Mesenteric fat pad (tissue), 1 donor: ENCODE data around the gene ZNF474. TPM values are rescaled to one million over a fixed set of nuclear protein-coding genes. Genes with fewer than 3 reads are reported as not detected.

Experiments used
- DNase-seq: peaks from one replicate; pipeline ENCODE4 v3.0.0-alpha.2; 2020; ENCODE audit warnings: low spot score
- total RNA-seq: library from RNA; stranded (reverse); fragmentation: NEBNext Ultra II Directional; extraction: Animal tissue kit (Norgen Biotek cat#: 25700); gene quantifications from one replicate; pipeline ENCODE4 v1.2.1, GENCODE V29; 2021
- donor health status: DM: yes; HTN: yes; CAD: no.

Gene ZNF474
- total RNA-seq, 1 donor from 2014 or later = 0.26 TPM

- DNase-seq = no peak
Observed at GRCh38 chr5:122180146-122180712, 50.9 kb downstream of the ZNF474 start.

GRCh38 chr5:122180863-122181548 lies 51.7 kb downstream of the ZNF474 start:
- DNase-seq = no peak

GRCh38 chr5:122181863-122182262 lies 52.5 kb downstream of the ZNF474 start:
- no peak for DNase-seq

- no peak for DNase-seq
Observed at GRCh38 chr5:122182491-122182921, 53.2 kb downstream of the ZNF474 start.

- DNase-seq = no peak
Observed at GRCh38 chr5:122183098-122183787, 53.9 kb downstream of the ZNF474 start.

GRCh38 chr5:122183788-122184170 lies 54.4 kb downstream of the ZNF474 start:
- no peak for DNase-seq

GRCh38 chr5:122184676-122185255 lies 55.4 kb downstream of the ZNF474 start:
- DNase-seq = no peak

GRCh38 chr5:122187426-122187825 lies 58.1 kb downstream of the ZNF474 start:
- DNase-seq = no peak

GRCh38 chr5:122190156-122190555 lies 60.8 kb downstream of the ZNF474 start:
- no peak for DNase-seq

- no peak for DNase-seq
Observed at GRCh38 chr5:122192497-122193496, 63.5 kb downstream of the ZNF474 start.

GRCh38 chr5:122195802-122196394 lies 66.6 kb downstream of the ZNF474 start:
- DNase-seq = no peak

GRCh38 chr5:122199146-122199545 lies 69.8 kb downstream of the ZNF474 start:
- no peak for DNase-seq

GRCh38 chr5:122200450-122200849 lies 71.1 kb downstream of the ZNF474 start:
- DNase-seq = no peak

GRCh38 chr5:122200865-122201264 lies 71.5 kb downstream of the ZNF474 start:
- no peak for DNase-seq

- no peak for DNase-seq
Observed at GRCh38 chr5:122201365-122201764, 72.0 kb downstream of the ZNF474 start.

- no peak for DNase-seq
Observed at GRCh38 chr5:122202952-122203351, 73.6 kb downstream of the ZNF474 start.
